ENCODE measurements around the gene DLX4.
A peak's percentile ranks its signal among the peaks of the same experiment; 100 is the strongest.

The DLX4 gene

DNA sequence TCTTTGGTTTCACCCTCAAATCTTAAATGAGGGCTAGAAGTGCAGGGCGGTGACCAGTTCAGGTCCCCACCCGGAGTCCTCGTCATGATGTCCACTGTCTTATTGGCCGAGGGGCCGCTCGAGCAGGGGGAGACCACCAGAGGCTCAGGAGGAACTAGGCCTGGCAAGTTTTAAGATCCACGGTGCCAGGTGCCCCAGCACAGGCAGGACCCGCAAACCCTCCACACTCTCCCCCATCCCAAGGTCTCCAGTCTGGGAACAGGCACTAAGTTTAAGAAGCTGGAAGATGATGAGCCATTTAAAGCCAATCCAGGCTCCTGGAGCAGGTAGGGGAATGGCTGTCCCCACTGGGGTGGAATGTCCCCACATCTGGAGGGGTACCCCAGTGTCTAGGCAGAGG is 21.9 kb downstream of the DLX4 start:
- DNase-seq, result no peak

DNA sequence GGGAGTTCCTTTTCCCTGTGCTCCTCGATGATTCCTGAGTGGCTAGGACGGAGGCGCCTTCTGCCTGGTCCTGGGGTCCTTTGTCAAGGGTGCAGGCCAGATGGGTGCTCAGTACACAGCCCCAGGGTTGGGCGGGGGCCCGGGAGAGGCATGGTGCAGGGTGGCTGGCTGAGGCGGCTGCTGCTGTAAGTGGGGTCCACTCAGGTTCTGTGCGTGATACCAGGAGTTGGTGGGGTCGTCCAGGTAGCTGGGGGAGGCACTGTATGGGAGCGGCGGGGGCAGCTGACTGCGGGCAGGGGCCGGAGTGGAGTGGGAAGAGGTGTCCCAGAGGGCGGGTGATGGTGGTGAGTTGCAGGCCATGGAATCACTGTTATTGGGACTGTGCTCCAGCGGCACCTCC is 22.4 kb downstream of the DLX4 start:
- DNase-seq, result no peak

DNA sequence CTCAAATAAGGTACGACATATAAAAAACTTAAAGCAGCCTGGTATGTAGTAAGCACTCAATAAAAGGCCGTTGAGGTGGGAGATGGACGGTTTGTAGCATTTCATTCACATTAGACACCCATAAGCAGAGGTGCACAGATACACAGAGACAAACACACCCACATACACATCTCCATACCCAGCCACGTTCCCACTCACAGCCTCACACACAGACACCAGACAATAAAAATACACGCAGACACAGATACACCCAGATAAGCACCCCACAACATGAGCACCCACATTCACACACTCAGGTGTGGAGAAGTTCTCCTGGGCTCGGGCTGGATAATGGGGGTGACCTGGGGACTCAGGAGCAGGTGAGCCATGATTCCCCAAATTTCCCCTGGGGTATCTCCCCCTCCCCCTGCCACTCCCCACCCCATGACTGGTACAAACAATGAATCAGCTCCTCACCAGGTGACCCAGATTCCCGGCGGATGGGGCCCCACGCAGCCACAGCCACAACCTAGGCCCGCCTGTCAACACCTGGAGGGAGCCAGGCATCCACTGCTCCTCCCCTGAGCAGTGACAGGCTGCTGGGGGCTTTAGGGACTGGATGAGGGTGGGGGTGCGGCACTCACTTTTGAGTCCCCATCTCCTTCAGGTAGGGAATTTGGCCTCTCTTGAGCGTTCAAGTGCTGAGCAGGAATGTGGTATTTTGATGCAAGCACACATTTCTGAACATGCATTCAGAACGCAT is 23.4 kb downstream of the DLX4 start:
- no peak for DNase-seq

DNA sequence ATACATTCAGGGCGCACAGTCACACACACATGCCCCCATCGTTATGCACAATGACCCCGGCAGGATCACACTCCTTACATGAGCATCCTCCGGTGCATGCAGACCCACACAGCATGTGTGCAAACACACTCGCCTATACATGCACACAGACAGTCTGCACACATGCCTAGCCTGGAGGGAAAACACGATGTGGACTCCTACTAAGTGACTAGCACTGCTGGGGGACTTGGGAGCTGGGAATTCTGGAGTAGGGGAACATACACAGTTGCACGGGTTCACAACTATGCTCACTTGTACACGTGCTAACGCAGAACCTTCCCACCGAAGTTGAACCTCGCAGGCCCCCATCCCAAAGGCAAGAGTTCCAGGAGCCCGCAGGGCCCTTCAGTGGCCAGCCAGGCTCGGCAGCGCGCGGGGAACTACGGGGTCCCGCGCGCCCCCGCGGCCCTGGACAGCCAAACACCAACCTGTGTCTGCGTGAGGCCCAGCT is 24.0 kb downstream of the DLX4 start:
- DNase-seq, result no peak

- DNase-seq, result peak in 1 of 4 experiments; percentile 13
Observed at GRCh38 chr17:49993423-49994060, 24.6 kb downstream of the DLX4 start.

- DNase-seq, result no peak
Observed at GRCh38 chr17:49994085-49995054, 25.4 kb downstream of the DLX4 start.

- no peak for DNase-seq
Observed at GRCh38 chr17:49995055-49995738, 26.2 kb downstream of the DLX4 start, which contains the start of gene DLX3. Gene DLX3, minus strand, starts transcription at chr17:49995224. Its CDS starts 226 bp downstream, at chr17:49994998.

GRCh38 chr17:49996121-49996494 is 27.1 kb downstream of the DLX4 start:
- DNase-seq, result no peak

GRCh38 chr17:49996495-49997300 is 27.7 kb downstream of the DLX4 start:
- DNase-seq, result peak; percentile 37 to 59 (median 51)

- no peak for DNase-seq
Observed at GRCh38 chr17:49997301-49997650, 28.3 kb downstream of the DLX4 start.

DNA sequence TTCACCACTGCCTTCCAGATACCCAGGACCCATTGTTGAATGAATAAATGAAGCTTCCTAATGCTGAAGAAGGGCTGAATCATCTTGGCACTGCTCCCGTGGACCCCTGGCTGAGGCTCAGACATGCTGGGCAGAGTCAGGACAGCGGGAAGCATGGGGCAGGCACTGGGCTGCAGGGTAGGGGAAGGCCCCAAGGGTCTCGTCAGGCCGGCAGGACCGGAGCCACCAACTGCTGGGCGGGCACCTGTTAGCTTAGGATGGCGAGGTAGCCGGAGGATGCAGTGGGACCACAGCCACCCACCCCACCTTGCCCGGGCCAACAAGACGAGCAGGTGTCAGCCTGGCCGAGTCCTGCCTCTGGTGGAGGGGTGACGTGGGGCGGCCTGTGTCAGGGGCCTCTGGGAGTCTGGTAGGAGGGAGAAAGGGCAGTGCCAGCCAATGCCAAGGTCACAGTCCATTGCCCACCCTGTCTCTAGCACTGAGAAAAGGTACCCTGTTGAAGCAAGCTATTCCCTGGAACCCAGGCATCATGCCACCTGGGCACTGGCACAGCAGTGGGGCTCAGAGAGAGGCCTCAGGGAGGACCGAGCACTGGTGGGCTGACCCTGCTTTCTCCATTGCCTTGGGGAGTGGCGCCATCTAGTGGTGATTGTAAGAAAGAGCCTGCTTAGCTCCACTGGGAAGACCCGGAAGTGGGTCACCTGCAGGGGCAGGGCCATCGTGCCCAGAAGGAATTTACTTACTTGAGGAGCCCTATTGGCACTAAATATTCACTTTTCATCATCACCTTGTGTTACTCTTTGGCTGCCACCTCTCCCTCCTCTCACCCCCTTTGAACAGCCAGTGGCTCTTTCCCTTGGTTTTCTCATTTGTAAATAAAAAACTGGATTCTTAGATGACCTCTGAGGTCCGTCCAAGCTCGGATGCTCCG is 29.0 kb downstream of the DLX4 start:
- DNase-seq, result peak; percentile 63 to 77 (median 72)

DNA sequence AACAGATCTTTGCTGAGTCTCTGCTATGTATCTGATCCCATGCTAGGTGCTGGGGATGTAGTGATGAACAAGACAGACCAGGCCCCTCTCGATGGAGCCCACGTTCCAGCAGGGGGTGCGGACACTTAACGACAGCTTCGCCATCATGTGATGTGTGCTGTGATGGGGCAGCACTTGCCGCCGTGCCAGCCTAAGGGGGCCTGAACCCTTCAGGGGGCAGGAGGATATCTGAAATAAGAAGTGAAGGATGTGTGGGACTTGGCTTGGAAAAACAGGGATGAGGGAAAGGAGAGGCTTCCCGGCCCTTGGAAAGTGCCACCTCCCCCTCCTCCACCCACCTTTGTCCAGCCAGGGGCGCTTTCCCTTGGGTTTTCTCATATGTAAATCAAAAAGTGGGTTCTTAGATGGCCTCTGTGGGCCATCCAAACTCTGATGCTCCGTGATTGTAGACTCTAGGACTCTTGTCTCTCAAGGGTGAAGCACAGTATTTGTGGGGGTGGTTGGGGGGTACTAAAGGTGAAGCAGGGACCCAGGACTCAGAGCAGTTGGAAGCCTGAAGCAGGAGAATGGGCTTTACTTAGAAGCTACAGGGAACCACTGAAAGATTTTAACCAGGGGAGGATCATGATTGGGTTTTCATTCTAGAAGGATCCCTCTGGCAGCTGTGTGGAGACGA is 30.0 kb downstream of the DLX4 start:
- DNase-seq, result no peak

DNA sequence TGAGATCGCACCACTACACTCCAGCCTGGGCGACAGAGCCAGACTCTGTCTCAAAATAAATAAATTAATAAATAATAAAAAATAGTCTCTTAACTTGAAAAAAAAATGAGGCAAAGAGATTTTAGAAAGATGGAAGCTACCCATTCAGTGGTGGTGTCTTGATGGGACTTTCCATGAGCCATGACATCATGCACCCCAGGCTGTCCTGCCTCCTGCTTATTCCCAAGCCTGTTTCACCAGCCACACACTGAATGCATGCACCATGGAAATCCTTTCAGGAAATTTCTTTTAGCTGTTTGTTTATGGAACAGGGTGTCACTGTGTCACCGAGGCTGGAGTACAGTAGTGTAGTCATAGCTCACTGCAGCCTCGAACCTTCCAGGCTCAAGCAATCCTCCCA is 34.9 kb downstream of the DLX4 start:
- DNase-seq, result no peak

GRCh38 chr17:50009282-50009681 is 40.3 kb downstream of the DLX4 start:
- DNase-seq, result no peak

GRCh38 chr17:50013079-50013478 is 44.1 kb downstream of the DLX4 start:
- DNase-seq, result no peak

DNA sequence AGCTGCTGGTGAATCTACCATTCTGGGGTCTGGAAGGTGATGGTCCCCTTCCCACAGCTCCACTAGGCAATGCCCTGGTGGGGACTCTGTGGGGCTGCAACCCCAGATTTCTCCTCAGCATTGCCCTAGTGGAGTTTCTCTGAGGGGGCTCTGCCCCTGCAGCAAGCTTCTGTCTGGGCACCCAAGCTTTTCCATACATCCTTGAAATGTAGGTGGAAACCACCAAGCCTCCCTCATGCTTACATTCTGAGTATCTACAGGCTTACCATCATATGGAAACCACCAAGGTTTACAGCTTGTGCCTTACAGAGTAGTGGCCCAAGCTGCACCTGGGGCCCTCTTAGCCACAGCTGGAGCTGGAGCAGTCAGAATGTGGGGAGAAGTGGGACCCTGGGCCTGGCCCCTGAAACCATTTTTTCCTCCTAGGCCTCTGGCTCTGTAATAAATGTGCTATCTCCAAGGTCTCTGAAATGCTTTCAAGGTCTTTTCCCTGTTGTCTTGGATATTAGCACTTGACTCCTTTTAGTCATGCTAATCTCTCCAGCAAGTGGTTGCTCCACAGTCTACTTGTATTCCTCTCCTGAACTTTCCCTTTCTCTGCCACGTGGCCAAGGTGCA is 45.6 kb downstream of the DLX4 start:
- DNase-seq, result no peak

DNA sequence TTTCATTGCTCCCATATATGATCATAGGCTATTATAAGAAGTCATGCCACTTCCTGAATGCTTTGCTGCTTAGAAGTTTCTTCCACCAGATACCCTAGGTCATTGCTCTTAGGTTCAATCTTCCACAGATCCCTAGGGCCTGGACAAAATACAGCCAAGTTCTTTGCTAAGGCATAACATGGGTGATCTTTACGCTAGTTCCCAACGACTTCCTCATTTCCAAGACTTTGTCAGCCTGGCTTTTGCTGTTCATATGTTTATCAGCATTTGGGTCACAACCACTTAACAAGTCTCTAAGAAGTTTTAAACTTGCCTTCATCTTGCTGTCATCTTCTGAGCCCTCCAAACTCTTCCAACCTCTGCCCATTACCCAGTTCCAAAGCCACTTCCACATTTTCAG is 46.2 kb downstream of the DLX4 start:
- DNase-seq, result no peak

GRCh38 chr17:50018909-50019308 is 49.9 kb downstream of the DLX4 start:
- no peak for DNase-seq

GRCh38 chr17:50020841-50021599 is 52.0 kb downstream of the DLX4 start:
- no peak for DNase-seq

Measured in activated CD4-positive, CD25-positive, alpha-beta regulatory T cell (primary cell).